Measurements from ENCODE around the gene MBTPS2. TPM values are rescaled to one million over a fixed set of nuclear protein-coding genes. Genes with fewer than 3 reads are reported as not detected.

The MBTPS2 gene
- polyA plus RNA-seq, 3 donors = 2.0 to 7.4 (median 4.6) TPM

DNA sequence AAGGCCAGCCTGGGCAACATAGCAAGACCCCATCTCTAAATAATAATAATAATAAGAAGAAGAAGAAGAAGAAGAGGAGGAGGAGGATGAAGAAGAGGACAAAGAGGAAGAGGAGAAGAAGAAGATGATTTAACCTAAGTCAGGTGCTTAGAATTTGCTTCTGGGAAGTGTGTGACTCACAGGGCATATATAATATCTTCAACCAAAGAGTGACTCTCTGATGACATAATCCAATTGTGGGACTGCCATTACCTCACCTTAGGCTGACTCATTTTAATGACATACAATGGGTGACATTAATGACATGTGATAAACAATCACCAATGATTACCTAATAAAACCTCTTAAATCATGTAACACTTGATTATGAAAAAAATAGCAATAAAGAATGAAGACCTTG is 32.7 kb upstream of the MBTPS2 start:
- intact Hi-C loops (cut with micrococcal nuclease) = no loop called here
- H2AFZ ChIP-seq (ENCODE audit: insufficient read depth, low read depth, low read length, poor library complexity, severe bottlenecking) = no peak overlapping the region
- Mint-ChIP-seq H3K27me3 (ENCODE audit: low read depth in 3 of 3) (peaks cover 0 to 5% (median 5%) of the 10 kb centered on the region in 3 donors), H3K36me3 (no peaks in the 10 kb centered on the region), H3K9me3 (peaks cover 0 to 4% (median 2%) of the 10 kb centered on the region in 7 donors), H3K27ac (no peak overlapping the region), H3K4me1 (no peaks in the 10 kb centered on the region), H3K4me3 (no peak overlapping the region)
- H3K79me2 ChIP-seq (ENCODE audit: insufficient read depth, low read length) = no peaks in the 10 kb centered on the region
- H3K4me3 ChIP-seq (replicated peaks in 1 of 3; ENCODE audit: low read depth in 2 of 3, low read length in 3 of 3) = no peak overlapping the region
- no peak overlapping the region for H3K4me2 ChIP-seq (replicated peaks; ENCODE audit: extremely low read depth, low read length, poor library complexity, severe bottlenecking)
- no peaks in the 10 kb centered on the region for H3K4me1 ChIP-seq (ENCODE audit: control insufficient read depth in 1 of 2, insufficient read depth in 2 of 2, low read length in 2 of 2)
- no peaks in the 10 kb centered on the region for H3K27me3 ChIP-seq (ENCODE audit: control insufficient read depth in 2 of 2, insufficient read depth in 2 of 2, low read length in 2 of 2)
- H3K9me3 ChIP-seq (replicated peaks in 1 of 2; ENCODE audit: control insufficient read depth in 1 of 2, insufficient read depth in 1 of 2, low read length in 2 of 2) = no peaks in the 10 kb centered on the region
- DNase-seq = peak in 1 of 3 donors; percentile 26
- TF ChIP-seq, protein P1, sequence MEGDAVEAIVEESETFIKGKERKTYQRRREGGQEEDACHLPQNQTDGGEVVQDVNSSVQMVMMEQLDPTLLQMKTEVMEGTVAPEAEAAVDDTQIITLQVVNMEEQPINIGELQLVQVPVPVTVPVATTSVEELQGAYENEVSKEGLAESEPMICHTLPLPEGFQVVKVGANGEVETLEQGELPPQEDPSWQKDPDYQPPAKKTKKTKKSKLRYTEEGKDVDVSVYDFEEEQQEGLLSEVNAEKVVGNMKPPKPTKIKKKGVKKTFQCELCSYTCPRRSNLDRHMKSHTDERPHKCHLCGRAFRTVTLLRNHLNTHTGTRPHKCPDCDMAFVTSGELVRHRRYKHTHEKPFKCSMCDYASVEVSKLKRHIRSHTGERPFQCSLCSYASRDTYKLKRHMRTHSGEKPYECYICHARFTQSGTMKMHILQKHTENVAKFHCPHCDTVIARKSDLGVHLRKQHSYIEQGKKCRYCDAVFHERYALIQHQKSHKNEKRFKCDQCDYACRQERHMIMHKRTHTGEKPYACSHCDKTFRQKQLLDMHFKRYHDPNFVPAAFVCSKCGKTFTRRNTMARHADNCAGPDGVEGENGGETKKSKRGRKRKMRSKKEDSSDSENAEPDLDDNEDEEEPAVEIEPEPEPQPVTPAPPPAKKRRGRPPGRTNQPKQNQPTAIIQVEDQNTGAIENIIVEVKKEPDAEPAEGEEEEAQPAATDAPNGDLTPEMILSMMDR (IDR thresholded peaks at IDR 0.05) = no peak
- H4K20me1 ChIP-seq (ENCODE audit: insufficient read depth, low read length) = no peaks in the 10 kb centered on the region
- no peaks in the 10 kb centered on the region for H3K36me3 ChIP-seq (replicated peaks in 1 of 2; ENCODE audit: control insufficient read depth in 1 of 2, insufficient read depth in 2 of 2, low read length in 2 of 2)
- H3K9ac ChIP-seq (ENCODE audit: insufficient read depth, low read length, poor library complexity, severe bottlenecking) = no peak overlapping the region
- no peak overlapping the region for H3K27ac ChIP-seq (ENCODE audit: low read depth in 1 of 2, low read length in 2 of 2)

DNA sequence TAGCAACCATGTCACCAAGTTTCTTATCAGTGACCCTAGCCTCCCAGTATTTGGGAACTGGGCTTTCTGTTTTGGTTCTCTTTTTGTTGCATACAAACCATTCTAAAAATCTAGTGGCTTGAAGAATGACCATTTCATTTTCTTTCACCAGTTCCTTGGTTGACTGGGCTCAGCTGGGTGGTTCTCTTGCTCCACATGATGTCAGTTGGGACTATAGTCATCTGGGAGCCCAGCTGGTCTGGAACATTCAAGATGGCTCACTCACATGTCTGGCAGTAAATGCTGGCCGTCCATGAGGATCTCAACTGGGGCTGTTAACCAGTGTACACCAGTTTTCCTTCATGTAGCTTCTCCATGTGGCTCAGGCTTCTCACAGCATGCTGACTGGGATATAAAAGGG is 27.6 kb upstream of the MBTPS2 start:
- no peaks in the 10 kb centered on the region for H3K4me1 ChIP-seq (ENCODE audit: control insufficient read depth in 1 of 2, insufficient read depth in 2 of 2, low read length in 2 of 2)

More for the DNA sequence above, 27.6 kb upstream of the MBTPS2 start:
- H3K4me3 Mint-ChIP-seq = no peak overlapping the region
- H3K79me2 ChIP-seq (ENCODE audit: insufficient read depth, low read length) = no peaks in the 10 kb centered on the region
- H3K4me2 ChIP-seq (replicated peaks; ENCODE audit: extremely low read depth, low read length, poor library complexity, severe bottlenecking) = no peak overlapping the region
- no peaks in the 10 kb centered on the region for H3K36me3 Mint-ChIP-seq
- peaks cover 0 to 9% (median 6%) of the 10 kb centered on the region in 3 donors for H3K27me3 Mint-ChIP-seq (ENCODE audit: low read depth in 3 of 3)
- TF ChIP-seq, protein P1 (IDR thresholded peaks at IDR 0.05) = no peak
- H3K27ac ChIP-seq (ENCODE audit: low read depth in 1 of 2, low read length in 2 of 2) = no peak overlapping the region
- no peak for DNase-seq
- H2AFZ ChIP-seq (ENCODE audit: insufficient read depth, low read depth, low read length, poor library complexity, severe bottlenecking) = no peak overlapping the region
- peak overlapping the region in 1 of 7 donors; percentile 25 for H3K27ac Mint-ChIP-seq
- H3K9me3 Mint-ChIP-seq = peaks cover 0 to 3% (median 0%) of the 10 kb centered on the region in 7 donors
- H4K20me1 ChIP-seq (ENCODE audit: insufficient read depth, low read length) = no peaks in the 10 kb centered on the region
- H3K36me3 ChIP-seq (replicated peaks in 1 of 2; ENCODE audit: control insufficient read depth in 1 of 2, insufficient read depth in 2 of 2, low read length in 2 of 2) = no peaks in the 10 kb centered on the region
- 78% methylated on average over 1 of the region's 1 CpG for WGBS (ENCODE audit: insufficient coverage)
- H3K4me3 ChIP-seq (replicated peaks in 1 of 3; ENCODE audit: low read depth in 2 of 3, low read length in 3 of 3) = no peak overlapping the region
- no peak overlapping the region for H3K9ac ChIP-seq (ENCODE audit: insufficient read depth, low read length, poor library complexity, severe bottlenecking)
- no peaks in the 10 kb centered on the region for H3K4me1 Mint-ChIP-seq
- intact Hi-C loops (cut with micrococcal nuclease) = no loop called here
- no peaks in the 10 kb centered on the region for H3K9me3 ChIP-seq (replicated peaks in 1 of 2; ENCODE audit: control insufficient read depth in 1 of 2, insufficient read depth in 1 of 2, low read length in 2 of 2)
- no peaks in the 10 kb centered on the region for H3K27me3 ChIP-seq (ENCODE audit: control insufficient read depth in 2 of 2, insufficient read depth in 2 of 2, low read length in 2 of 2)
